T-cell (primary cell): ENCODE measurements around the gene FYCO1. TPM values are rescaled to one million over a fixed set of nuclear protein-coding genes. Genes with fewer than 3 reads are reported as not detected.

Experiments used
- ATAC-seq, 4 experiments: fragments of 200-7000 bp in 3 of 4; fragments of 150-1000 bp in 1 of 4; cut with Tn5 transposase; replicated peaks in 1 of 4; 1 replicate in 3 of 4; 2 replicates in 1 of 4; pipeline ENCODE4 v1.10.0; 2021; ENCODE audit warnings: moderate library complexity in 3 of 4, mild to moderate bottlenecking in 2 of 4, moderate number of reproducible peaks in 1 of 4
- CTCF ChIA-PET, 2 donors: fragments of 300-600 bp; sonication (Branson Sonifier 250); formaldehyde crosslinking; loops; one replicate each; lab custom pipeline; 2022; ENCODE audit warnings: antibody characterized with exemption in 2 of 2; lab: Charles Lee
- POLR2A ChIA-PET, 2 donors: fragments of 300-600 bp; sonication (Branson Sonifier 250); formaldehyde crosslinking; loops; one replicate each; lab custom pipeline; 2022; ENCODE audit warnings: antibody characterized with exemption in 2 of 2; lab: Charles Lee
- DNase-seq, 35 experiments: peaks; one replicate each; pipeline versions ENCODE4 v3.0.0 to v3.0.0-alpha.2; 2013 to 2023
- H3K27ac ChIP-seq: one replicate; pipeline ENCODE4 v1.5.1; 2013; ENCODE audit warnings: low read length
- H3K27me3 ChIP-seq, 2 experiments: replicated peaks in 1 of 2; 1 replicate in 1 of 2; 2 replicates in 1 of 2; pipeline versions ENCODE4 v1.6.1 to v1.7.0; 2013; ENCODE audit warnings: low read length in 1 of 2, mixed read lengths in 1 of 2; ENCODE audit not compliant: control insufficient read depth in 2 of 2, insufficient read depth in 2 of 2; ENCODE audit errors: extremely low read depth in 1 of 2
- H3K36me3 ChIP-seq, 2 donors: 1 replicate in 1 of 2; 2 replicates in 1 of 2; pipeline versions ENCODE4 v1.6.1 to v1.7.0; 2013; ENCODE audit warnings: low read length in 1 of 2; ENCODE audit not compliant: control insufficient read depth in 2 of 2, insufficient read depth in 1 of 2; ENCODE audit errors: extremely low read depth in 1 of 2
- H3K4me1 ChIP-seq, 2 experiments: 1 replicate in 1 of 2; 2 replicates in 1 of 2; pipeline versions ENCODE4 v1.6.1 to v1.7.0; 2013; ENCODE audit warnings: low read length in 2 of 2, mixed read lengths in 1 of 2; ENCODE audit not compliant: insufficient read depth in 2 of 2, control insufficient read depth in 1 of 2; ENCODE audit errors: extremely low read depth in 1 of 2
- H3K4me3 ChIP-seq, 2 donors: 1 replicate in 1 of 2; 2 replicates in 1 of 2; pipeline versions ENCODE4 v1.5.1 to v1.7.0; 2013; ENCODE audit warnings: mild to moderate bottlenecking in 2 of 2, low read length in 1 of 2, moderate library complexity in 1 of 2; ENCODE audit not compliant: control insufficient read depth in 1 of 2; ENCODE audit errors: extremely low read depth in 1 of 2
- H3K9me3 ChIP-seq: 2 replicates; pipeline ENCODE4 v1.7.0; 2013
- H3K27ac Mint-ChIP-seq, 2 donors: one replicate each; pipeline ENCODE4 v1.8.0; 2020 to 2021; ENCODE audit warnings: mild to moderate bottlenecking in 2 of 2, mixed read lengths in 2 of 2
- H3K27me3 Mint-ChIP-seq, 2 donors: one replicate each; pipeline ENCODE4 v1.8.0; 2021 to 2022; ENCODE audit warnings: mixed read lengths in 2 of 2
- H3K36me3 Mint-ChIP-seq: one replicate; pipeline ENCODE4 v1.8.0; 2021; ENCODE audit warnings: mixed read lengths
- H3K4me1 Mint-ChIP-seq, 3 donors: one replicate each; pipeline ENCODE4 v1.8.0; 2020 to 2022; ENCODE audit warnings: mixed read lengths in 3 of 3, mild to moderate bottlenecking in 1 of 3
- H3K4me3 Mint-ChIP-seq, 3 donors: one replicate each; pipeline ENCODE4 v1.8.0; 2020 to 2022; ENCODE audit warnings: mild to moderate bottlenecking in 3 of 3, mixed read lengths in 3 of 3, moderate library complexity in 3 of 3
- H3K9me3 Mint-ChIP-seq, 3 donors: one replicate each; pipeline ENCODE4 v1.8.0; 2020 to 2022; ENCODE audit warnings: mixed read lengths in 3 of 3
- WGBS: methylation state at CpG from one replicate; pipeline ENCODE4 v1.1.5; 2013; ENCODE audit warnings: missing lambda C conversion rate; ENCODE audit not compliant: insufficient coverage; 5-methylcytosine and 5-hydroxymethylcytosine counted together
- total RNA-seq, 35 experiments: library from RNA in 6 of 35; stranded (reverse) in 6 of 35; fragments of 120-200 nt in 1 of 35; gene quantifications; one replicate each; pipeline versions ENCODE4 v1.2.1 to v1.2.4 and lab custom pipeline; 2013 to 2026

Gene FYCO1
- total RNA-seq, 5 donors from 2014 or later (not counting 1 experiment from before 2014, with no cell fraction given) = 24.6 to 46.3 (median 35.0) TPM

DNA sequence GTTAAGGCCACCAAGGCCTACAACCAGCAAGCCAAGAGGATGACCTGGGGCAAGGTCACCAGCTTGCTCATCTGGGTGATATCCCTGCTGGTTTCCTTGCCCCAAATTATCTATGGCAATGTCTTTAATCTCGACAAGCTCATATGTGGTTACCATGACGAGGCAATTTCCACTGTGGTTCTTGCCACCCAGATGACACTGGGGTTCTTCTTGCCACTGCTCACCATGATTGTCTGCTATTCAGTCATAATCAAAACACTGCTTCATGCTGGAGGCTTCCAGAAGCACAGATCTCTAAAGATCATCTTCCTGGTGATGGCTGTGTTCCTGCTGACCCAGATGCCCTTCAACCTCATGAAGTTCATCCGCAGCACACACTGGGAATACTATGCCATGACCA lies 48.7 kb downstream of the FYCO1 start:
- Mint-ChIP-seq H3K27ac (peak overlapping the region; percentile 50 to 88), H3K27me3 (no peaks in the 10 kb centered on the region), H3K4me3 (no peak overlapping the region), H3K36me3 (peaks cover 65% of the 10 kb centered on the region), H3K9me3 (no peaks in the 10 kb centered on the region), H3K4me1 (peaks cover 52 to 95% (median 90%) of the 10 kb centered on the region in 3 donors)
- Histone ChIP-seq H3K9me3 (no peaks in the 10 kb centered on the region), H3K27me3 (no peaks in the 10 kb centered on the region), H3K36me3 (peaks cover 8 to 57% of the 10 kb centered on the region in 2 donors), H3K27ac (peak overlapping the region; percentile 70), H3K4me1 (peaks cover 17 to 89% of the 10 kb centered on the region in 2 experiments), H3K4me3 (no peak overlapping the region)
- DNase-seq (peak in 1 of 35 experiments; percentile 25), ATAC-seq (no peak)
- POLR2A ChIA-PET = no interaction called here
- CTCF ChIA-PET = interaction anchor here in 1 of 2 donors (0.9 kb wide), 1 partner anchor 132 kb away, joined by 3 read pairs; no protein-coding TSS in a partner anchor
- WGBS = 67% methylated on average over 3 of the region's 3 CpGs

DNA sequence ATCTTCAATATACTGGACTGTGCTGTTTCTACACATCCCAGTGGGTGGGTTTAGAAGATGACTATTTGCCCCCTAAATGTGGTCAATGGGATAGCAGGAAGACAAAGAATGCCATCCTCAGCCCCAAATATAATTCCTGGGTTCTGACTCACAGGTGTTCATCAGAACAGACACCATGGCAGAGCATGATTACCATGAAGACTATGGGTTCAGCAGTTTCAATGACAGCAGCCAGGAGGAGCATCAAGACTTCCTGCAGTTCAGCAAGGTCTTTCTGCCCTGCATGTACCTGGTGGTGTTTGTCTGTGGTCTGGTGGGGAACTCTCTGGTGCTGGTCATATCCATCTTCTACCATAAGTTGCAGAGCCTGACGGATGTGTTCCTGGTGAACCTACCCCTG lies 49.3 kb downstream of the FYCO1 start:
- DNase-seq = peak in 1 of 35 experiments; percentile 31
- H3K27ac ChIP-seq = peak overlapping the region; percentile 70
- 80% methylated on average over 1 of the region's 1 CpG for WGBS

DNA sequence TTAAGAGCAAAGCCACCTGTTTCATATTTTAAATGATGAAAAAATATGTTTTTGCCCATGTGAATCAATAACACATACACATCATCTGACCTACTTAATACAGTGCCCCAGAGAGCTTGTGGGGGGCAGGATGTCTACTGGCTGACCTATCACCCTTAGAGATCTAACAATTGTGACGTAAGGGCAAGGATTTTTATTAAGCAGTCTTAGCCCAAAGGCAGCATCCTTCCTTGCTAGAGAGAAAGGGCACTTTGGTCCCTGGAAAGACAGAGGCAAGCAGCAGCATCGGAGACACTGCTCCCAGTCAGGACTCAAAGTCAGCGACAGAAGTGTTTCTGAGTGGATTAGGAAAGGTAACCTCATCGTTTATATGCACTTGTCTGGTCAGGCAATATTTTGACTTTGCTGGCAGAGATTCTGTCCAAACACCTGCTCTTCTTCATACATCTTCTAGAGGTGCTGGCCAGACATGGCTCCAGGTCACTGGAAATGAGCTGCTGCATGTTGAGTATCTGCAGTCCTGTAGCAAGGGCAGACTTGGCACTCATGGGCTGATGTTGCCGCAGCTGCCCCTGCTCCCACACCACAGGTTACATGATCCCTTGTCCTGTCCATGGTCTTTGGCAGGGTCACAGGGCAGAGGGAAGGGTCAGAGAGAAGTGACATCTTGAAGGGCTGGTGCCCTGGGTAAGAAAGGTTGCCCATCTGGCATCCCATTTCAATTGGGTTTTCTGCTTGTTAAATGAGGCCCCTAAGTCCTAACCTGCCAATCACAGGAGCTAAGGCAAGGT lies 50.6 kb downstream of the FYCO1 start:
- POLR2A ChIA-PET = interaction anchor here in 1 of 2 donors (0.7 kb wide), 1 partner anchor 49 kb away, joined by 3 read pairs; no protein-coding TSS in a partner anchor
- H3K4me1 ChIP-seq = peaks cover 11 to 71% of the 10 kb centered on the region in 2 experiments
- no CpG with 5 or more reads among the region's 5 CpGs for WGBS
- ATAC-seq = no peak
- Mint-ChIP-seq H3K9me3 (peaks cover 0 to 2% (median 0%) of the 10 kb centered on the region in 3 donors), H3K27me3 (no peaks in the 10 kb centered on the region), H3K27ac (peak overlapping the region; percentile 88), H3K4me1 (peaks cover 40 to 90% (median 76%) of the 10 kb centered on the region in 3 donors), H3K4me3 (peak overlapping the region; percentile 15 to 58 (median 37)), H3K36me3 (peaks cover 68% of the 10 kb centered on the region)
- CTCF ChIA-PET = interaction anchor here in 1 of 2 donors (0.6 to 1.9 kb wide), 5 partner anchors 17 to 134 kb away, joined by 3 to 5 read pairs (median 4); no protein-coding TSS in a partner anchor
- H3K9me3 ChIP-seq = no peaks in the 10 kb centered on the region
- H3K36me3 ChIP-seq = peaks cover 7 to 49% of the 10 kb centered on the region in 2 donors
- peak overlapping the region in 1 of 2 donors; percentile 28 for H3K4me3 ChIP-seq
- DNase-seq = peak in 1 of 35 experiments; percentile 42
- no peaks in the 10 kb centered on the region for H3K27me3 ChIP-seq
- H3K27ac ChIP-seq = peak overlapping the region; percentile 70

More for the DNA sequence above, 49.3 kb downstream of the FYCO1 start:
- peaks cover 60% of the 10 kb centered on the region for H3K36me3 Mint-ChIP-seq
- peaks cover 7 to 51% of the 10 kb centered on the region in 2 donors for H3K36me3 ChIP-seq
- peaks cover 17 to 84% of the 10 kb centered on the region in 2 experiments for H3K4me1 ChIP-seq
- H3K4me1 Mint-ChIP-seq = peaks cover 47 to 92% (median 87%) of the 10 kb centered on the region in 3 donors
- no peak overlapping the region for H3K4me3 ChIP-seq
- H3K4me3 Mint-ChIP-seq = peak overlapping the region in 1 of 3 donors; percentile 34
- H3K27me3 ChIP-seq = no peaks in the 10 kb centered on the region
- ChIA-PET CTCF (interaction anchor here in 1 of 2 donors (0.9 to 1.9 kb wide), 2 partner anchors 48 to 132 kb away, joined by 3 to 5 read pairs; no protein-coding TSS in a partner anchor), POLR2A (no interaction called here)
- H3K9me3 Mint-ChIP-seq = no peaks in the 10 kb centered on the region
- H3K27ac Mint-ChIP-seq = peak overlapping the region; percentile 50 to 88
- no peak for ATAC-seq
- H3K27me3 Mint-ChIP-seq = no peaks in the 10 kb centered on the region
- no peaks in the 10 kb centered on the region for H3K9me3 ChIP-seq

DNA sequence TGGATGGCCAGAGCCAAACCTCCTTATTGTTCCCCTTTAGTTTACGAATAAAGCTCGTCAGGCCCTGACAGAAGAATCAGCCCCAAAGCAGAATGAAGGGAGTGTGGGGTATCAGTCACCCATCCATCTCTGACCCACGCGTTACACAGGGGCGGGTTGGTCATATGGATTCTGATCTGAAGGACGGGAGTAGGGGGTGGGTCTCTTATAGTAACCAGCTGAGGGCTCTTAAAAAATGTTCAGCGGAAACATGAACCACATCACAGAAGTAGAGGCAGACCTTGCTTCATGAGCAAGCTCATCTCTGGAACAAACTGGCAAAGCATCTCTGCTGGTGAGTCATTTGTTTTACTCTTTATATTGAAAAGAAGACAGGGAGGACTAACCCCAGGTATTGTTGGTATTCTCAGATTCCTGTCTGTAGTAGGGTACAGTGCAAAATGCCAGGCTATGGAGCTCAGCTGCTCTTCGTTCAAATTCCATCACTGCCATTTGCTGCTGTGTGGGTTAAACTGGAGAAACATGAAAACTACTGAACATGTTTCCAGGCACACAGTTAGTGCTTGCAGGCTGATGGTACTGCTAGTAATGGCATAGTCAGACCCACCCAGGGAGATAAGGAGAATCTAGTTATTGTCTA lies 52.3 kb downstream of the FYCO1 start, which contains the start of gene CXCR6:
Gene CXCR6, plus strand, starts transcription at position 258 of the 640 bp plus-strand sequence. CDS start 3,018 bp downstream, outside the sequence.
- H3K27ac ChIP-seq = peak within 1 kb of the TSS; percentile 70
- ATAC-seq (peak; percentile 76 to 90 (median 83)), DNase-seq (peak in 12 of 35 experiments; percentile 3 to 69 (median 29))
- peaks cover 7 to 67% of the 10 kb centered on the region in 2 experiments for H3K4me1 ChIP-seq
- peak within 1 kb of the TSS; percentile 82 to 88 for H3K27ac Mint-ChIP-seq
- peak within 1 kb of the TSS; percentile 61 to 73 (median 67) for H3K4me3 Mint-ChIP-seq
- peaks cover 46 to 87% (median 70%) of the 10 kb centered on the region in 3 donors for H3K4me1 Mint-ChIP-seq
- H3K27me3 ChIP-seq = no peaks in the 10 kb centered on the region
- peaks cover 53% of the 10 kb centered on the region for H3K36me3 Mint-ChIP-seq
- POLR2A ChIA-PET = interaction anchor here in 1 of 2 donors (0.7 to 1.0 kb wide), 2 partner anchors 23 to 122 kb away, joined by 3 to 4 read pairs; no protein-coding TSS in a partner anchor
- CTCF ChIA-PET = interaction anchor here (0.8 to 7.9 kb wide), 14 partner anchors 10 to 435 kb away, joined by 3 to 97 read pairs (median 5); partner anchors contain the start of genes CCR5 (in 1 of the 2) and FYCO1 (in 1 of the 2)
- H3K4me3 ChIP-seq = peak within 1 kb of the TSS in 1 of 2 donors; percentile 35
- H3K9me3 ChIP-seq = no peaks in the 10 kb centered on the region
- H3K27me3 Mint-ChIP-seq = no peaks in the 10 kb centered on the region
- H3K9me3 Mint-ChIP-seq = peaks cover 0 to 2% (median 0%) of the 10 kb centered on the region in 3 donors
- WGBS = 20% methylated on average over 1 of the region's 8 CpGs
- peaks cover 4 to 34% of the 10 kb centered on the region in 2 donors for H3K36me3 ChIP-seq

DNA sequence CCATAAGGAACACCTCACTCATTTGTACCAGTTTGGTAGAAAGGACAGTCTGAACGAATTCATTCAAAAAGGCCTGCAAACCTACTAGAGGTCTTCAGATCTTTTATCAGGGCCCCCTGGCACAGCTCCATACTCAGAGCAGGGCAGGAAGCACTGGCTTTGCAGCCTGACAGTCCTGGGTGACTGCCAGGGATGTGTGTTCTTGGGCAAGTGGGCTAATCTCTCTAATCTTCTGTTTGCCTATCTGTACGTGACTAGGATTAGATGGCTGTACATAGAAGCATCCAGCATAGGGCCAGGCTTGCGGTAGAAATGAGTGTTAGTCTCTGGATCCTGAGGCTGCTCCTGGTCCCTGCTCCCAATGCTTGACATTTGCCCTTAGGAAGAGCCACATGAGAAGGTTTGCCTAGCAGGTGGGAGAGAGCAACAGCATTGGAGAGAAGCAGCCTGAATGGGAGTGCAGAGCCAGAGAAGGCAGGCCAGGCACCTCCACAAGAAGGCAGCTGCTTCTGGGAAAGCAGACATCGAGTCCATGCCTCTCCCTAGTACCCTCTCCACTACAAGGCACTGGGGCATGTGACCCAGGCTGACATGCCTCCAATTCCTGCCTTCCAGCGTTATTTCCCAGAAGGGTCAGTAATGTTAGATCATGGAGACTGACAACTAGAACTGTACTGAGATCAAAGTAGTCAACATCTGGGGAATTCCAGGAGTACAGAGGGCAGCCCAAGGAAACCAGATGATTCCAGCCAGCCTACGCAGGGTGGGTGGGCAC lies 53.4 kb downstream of the FYCO1 start:
- Mint-ChIP-seq H3K4me3 (peak overlapping the region in 1 of 3 donors; percentile 61), H3K4me1 (peaks cover 46 to 76% (median 61%) of the 10 kb centered on the region in 3 donors), H3K36me3 (peaks cover 49% of the 10 kb centered on the region), H3K27me3 (no peaks in the 10 kb centered on the region), H3K9me3 (peaks cover 0 to 2% (median 0%) of the 10 kb centered on the region in 3 donors), H3K27ac (peak overlapping the region; percentile 82 to 88)
- POLR2A ChIA-PET = no interaction called here
- H3K9me3 ChIP-seq = no peaks in the 10 kb centered on the region
- CTCF ChIA-PET = interaction anchor here in 1 of 2 donors (1.0 to 7.9 kb wide), 3 partner anchors 52 to 436 kb away, joined by 4 to 97 read pairs (median 4); no protein-coding TSS in a partner anchor
- no peak for ATAC-seq
- H3K36me3 ChIP-seq = peaks cover 8 to 34% of the 10 kb centered on the region in 2 donors
- 67% methylated on average over 2 of the region's 6 CpGs for WGBS
- H3K27me3 ChIP-seq = no peaks in the 10 kb centered on the region
- no peak for DNase-seq
- H3K4me3 ChIP-seq = no peak overlapping the region
- peak overlapping the region; percentile 37 for H3K27ac ChIP-seq
- peaks cover 7 to 59% of the 10 kb centered on the region in 2 experiments for H3K4me1 ChIP-seq
